Posterior cingulate gyrus (tissue), 11 donors: Measurements from ENCODE around the gene SYT6.

ENCODE experiments used
- DNase-seq, 10 donors: peaks; one replicate each; pipeline versions ENCODE4 v3.0.0 to v3.0.0-alpha.2; 2020 to 2021; ENCODE audit warnings: mixed read lengths in 3 of 10
- intact Hi-C: fragments of 100-400 bp; cut with DNase I; formaldehyde crosslinking; loops from one replicate; pipeline ENCODE4 v1.15.1; 2023

The SYT6 gene

DNA sequence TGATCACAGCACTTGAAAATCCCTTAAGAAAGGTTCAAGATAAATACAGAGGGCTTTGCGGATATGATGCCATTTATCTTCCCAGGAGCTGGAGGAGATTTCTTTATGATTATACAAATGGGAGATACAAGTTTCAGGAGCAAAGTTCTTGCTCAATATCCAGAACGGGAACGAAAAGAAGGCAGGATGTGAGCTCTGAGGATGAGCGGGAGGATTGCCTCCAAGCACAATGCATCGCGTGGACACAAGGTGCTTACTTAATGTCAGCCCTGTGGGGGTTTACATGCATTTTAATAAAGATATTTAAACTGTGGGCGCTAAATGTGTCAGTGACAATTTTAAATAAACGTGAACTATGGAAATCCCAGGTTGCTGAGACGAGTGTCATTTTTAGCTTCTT lies 59.0 kb downstream of the SYT6 start:
- DNase-seq, result no peak
- intact Hi-C loops, result no loop called here

DNA sequence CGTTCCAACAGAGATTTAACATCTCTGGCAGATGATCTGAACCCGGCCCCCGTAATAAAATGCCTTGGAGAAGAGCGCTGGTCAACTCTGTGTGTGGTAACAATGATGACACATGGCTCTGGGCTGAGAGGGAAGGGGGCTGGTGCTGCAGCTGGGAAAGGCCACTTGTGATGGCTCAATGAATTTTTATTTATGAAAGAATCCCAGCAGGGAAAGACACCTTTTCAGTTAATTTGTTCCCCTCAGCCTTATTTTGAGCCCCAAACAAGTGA lies 59.4 kb downstream of the SYT6 start:
- no peak for DNase-seq
- intact Hi-C loops, result no loop called here

DNA sequence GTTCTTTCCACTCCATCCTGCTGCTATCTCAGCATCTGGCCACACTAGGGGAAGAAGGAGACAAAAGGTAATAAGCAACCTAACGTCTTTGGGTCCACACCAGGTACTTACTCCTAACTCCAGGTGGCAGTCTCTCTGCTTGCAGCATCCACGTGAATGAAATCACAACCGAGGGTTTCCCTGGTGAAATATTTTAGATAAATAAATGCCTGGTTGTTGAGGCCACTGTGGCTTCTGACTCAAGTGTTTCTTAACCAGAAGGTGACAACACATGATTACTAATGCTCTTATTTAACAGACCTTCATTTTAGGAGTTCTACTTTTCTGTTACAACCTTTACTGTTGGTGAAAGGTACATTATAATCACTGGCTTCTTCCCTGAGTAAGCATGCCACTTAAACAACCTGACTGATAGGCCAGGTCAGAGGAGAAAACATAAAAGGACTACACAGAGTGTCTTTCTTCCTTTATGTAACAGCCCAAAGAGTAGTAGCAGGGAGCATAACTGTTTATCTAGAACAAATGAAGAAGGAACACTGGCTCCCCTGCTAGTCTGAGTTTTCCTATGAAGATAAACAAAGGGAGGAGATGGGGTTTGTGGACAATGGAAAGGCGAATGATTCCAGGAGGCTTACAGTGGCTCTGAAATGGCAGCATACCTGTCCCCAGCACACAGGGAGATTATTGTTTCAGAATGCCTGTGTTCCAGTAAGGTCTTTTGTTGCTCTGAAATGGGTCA lies 59.9 kb downstream of the SYT6 start:
- intact Hi-C loops, result no loop called here
- no peak for DNase-seq

DNA sequence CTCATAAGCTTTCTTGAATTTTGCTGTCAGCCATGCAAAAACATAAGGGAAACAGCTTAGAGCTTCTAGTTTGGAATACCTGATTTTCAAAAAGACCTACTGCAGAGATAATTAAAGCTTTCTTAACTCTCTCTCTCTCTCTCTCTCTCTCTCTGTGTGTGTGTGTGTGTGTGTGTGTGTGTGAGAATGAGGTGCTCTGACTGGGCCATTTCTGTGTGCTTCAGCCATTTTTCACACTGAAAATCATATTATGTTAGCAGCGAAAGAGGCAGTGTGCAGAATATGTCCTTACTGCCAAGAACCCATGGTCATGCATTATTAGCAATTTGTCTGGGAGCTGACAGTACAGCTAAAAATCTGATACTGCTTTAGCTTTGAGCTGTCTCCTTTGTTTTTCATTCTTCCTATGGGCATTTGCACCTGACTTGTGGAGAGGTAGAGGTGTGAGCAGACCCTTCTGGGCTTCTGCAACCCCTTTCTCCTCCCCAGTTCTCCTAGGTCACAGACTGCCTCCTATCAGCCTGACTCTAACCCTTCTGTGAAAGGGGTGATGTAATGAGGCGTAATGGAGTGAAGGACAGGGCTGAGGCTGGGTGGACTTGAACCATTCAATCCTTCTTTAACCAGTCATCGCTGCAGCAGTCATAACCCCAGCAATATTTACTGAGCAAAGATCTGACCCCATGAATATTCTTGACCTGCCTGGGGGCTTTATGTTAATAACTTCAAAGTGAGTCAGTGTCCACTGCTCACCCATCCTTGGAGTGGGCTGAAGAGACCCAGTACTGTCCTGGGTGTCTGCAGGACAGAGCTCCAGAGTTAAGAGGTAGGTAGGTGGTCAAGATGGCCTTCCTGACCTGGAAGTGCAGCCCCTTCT lies 61.2 kb downstream of the SYT6 start:
- DNase-seq, result no peak
- intact Hi-C loops, result no loop called here

DNA sequence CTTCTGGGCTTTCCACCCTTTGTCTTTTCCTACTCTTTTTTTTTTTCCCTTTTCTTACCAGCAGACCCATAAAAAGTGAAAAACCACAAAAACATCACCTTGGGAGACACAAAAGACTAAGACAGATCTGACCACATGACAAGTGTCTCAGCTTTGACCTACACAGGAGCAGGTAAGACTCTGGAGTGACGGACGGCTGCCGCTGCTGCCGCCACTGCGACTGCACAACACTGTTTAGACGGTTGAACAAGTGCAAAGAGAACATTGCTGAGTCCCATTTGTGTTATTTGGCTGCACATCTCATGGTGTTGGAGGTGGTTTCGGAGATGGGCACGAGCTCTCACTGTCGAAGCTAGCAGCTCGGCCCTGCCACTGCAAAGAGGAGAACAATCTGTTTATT lies 62.0 kb downstream of the SYT6 start:
- no peak for DNase-seq
- intact Hi-C loops, result no loop called here

DNA sequence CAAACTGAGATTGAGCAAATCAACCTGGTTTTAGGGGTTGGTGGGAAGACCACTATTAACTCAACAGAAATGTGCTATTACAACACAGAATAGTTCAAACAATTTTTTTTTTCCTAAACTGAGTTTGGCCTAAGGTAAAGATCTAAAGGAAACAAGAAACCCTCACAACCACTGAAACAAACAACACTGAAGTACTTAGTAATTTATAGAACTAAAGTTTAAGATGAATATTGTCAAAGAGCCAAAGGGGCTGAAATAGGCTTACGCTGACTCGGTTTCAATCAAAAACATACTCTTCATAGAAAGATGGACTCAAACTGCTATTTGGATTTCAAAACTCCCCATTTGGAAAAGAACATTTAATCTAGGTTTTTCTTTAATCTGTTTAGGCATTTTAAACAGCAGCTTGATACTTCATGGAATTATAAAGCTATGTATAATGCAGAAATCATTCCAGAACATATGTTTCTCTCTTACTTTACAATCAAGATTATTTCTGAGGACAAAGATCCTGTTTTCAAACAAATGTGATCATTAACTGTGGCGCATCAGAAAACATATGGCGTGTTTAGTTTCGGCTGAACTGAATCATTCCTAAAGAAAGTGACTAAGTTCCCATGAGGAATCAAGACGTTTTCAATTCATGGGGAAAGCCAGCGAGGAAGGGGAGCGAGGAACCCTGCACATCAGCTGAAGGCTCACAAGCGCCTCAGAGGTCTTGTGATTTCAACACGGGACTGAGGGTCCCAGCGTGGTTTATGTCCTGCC lies 62.7 kb downstream of the SYT6 start:
- intact Hi-C loops, result no loop called here
- no peak for DNase-seq

DNA sequence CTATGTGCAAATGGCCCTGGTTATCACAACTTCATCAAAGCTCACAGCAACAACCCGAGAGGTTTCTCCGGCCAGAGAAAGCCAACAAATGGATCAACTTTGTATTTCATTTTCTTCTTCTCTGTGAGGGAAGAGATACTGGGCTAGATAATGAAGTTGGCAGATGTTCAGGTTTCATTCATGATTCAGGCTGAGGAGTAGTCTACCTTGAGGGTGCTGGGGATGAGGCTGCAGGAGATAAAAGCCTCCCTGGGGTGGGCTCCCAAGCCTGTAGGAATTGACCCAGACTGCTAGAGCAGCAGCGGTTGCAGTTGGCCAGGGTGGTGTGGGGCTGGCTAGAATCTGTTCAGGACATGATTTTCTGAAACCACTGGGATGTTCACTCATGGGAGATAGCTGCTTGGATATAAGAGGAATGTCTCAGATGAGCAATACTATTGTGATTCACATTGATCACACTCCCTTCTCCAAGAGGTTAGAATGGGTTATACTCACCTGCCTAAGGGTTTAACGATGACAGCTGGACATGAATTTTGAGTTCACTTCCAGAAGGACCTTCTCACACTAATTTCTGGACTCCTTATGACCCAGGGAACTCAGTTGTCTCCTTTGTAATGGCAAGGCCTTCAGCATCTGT lies 64.0 kb downstream of the SYT6 start:
- intact Hi-C loops, result no loop called here
- no peak for DNase-seq

DNA sequence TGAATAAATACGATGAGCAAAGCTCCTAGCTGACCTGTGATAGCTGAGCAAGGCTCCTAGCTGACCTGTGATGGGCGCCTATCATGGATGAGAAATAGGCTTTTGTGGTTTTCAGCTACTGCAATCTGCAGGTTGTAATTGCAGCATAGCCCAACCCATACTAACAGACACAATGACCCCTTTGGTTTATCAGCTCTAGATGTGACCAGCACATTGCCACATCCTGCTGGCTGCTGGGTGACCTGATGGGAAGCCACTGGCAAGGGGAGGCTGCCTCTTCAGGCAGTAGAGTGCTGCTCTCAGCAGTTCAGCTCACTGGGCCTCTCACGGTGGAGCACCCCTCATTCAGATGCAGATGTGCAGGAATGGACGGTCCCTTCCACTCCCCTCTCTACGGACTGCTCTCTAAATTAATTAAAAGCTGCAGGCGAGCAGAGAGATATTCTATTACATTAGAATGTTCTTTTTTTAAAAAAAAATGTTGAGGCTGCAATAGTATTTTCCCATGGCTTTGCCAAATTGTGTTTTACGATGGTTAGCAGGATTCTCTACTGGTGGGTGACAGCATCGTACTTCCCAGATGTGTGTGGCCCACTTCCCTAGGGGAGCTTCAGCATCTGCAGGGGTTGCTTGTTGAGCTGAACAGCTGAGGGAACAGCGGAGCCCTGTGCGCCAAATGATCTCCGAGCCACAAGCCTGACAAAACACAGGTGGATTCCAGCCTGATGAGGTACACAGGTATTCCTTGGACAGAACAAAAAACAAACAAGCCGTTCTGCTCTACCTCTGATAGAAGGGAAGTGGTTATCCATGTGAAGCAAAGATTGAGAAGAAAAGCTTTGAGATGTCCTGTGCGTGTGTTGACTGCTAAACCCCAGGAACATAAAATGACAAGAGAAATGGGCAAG lies 65.0 kb downstream of the SYT6 start:
- DNase-seq, result no peak
- intact Hi-C loops, result no loop called here

DNA sequence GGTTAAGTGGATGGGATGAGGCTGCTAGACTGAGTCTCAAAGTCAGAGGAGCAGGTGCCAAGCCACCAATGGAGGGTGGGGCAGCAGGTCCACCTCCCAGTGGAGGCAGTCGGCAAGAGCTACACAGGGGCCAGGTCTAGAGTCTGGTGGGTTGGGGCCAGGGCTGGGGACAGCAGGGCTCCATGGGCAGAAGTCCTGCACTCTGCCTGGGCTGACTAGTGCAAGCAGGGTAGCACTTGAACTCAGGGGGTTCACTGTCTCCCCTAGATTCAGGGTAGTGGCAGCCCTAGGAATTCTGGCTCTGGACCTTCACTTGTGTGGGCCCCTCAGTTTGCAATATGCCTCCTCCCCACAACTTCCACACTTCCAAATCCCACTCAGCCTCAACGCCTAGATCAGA lies 66.2 kb downstream of the SYT6 start:
- intact Hi-C loops, result no loop called here

DNA sequence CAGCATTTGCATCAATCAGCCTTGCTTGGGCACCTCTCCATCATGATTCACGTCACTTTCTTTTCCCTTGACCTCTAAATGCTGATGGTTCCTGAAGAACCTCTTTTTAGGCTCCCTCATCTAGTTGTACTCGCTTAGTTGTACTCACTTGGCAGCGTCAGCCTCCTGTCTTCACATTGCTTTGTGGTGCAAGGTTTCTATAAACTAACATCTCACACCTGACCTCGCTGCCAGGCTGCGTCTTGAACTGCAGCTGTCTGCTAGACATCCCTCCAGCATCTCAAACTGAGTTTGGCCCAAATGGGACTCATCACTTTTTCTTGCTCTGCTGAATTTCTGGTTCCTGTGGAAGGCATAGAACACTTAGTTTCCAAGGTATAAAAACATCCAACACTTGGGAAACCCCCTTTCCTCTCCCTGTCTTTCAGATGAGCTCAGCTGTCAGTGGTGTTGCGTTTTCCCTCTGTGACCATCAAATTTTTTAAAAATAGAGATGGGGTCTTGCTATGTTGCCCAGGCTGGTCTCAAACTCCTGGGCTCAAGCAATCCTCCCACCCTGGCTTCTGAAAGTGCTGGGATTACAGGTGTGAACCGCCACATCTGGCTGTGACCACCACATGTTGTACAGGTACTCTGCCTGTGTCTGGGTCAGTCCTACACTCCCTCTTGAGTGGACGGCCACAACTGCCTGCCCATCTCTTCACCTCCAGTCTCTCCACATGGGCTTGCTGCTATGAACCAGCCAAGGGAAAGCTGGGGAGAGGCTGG lies 66.9 kb downstream of the SYT6 start:
- intact Hi-C loops, result no loop called here
- no peak for DNase-seq

More for the DNA sequence above, 66.2 kb downstream of the SYT6 start:
- DNase-seq, result no peak

DNA sequence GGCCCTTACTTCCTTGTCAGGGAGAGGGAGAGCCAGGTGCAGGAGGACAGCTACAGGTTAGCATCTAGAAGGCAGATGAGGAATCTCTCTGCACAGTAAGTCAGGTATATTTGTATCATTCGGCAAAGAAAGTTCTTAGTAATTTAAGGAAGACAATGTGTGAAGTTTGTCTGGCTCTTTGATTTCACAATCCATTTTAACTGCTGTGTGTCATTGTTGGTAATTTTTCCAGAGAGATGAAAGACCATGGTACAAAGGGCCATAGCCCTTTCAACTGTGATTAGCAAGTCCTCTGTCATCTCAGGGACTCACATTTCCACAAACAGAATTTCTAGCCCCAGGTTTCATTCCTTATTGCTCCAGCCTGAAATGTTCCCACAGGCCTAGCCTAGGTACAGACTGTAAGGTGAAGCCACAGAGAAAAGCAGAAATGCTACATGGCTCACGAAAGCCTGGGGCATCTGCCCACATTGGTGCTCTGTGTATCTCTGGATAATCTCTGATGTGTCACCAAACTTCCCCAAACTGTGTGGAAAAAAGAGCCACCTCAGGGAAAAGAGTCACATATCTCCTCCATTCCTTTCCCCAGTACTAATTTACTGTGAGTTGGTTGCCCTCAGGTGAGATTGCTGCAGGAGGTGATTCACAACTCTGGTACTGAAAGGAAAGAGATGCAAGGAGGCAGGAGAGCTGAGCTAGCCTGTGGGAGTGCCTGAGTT lies 70.6 kb downstream of the SYT6 start:
- no peak for DNase-seq
- intact Hi-C loops, result no loop called here

DNA sequence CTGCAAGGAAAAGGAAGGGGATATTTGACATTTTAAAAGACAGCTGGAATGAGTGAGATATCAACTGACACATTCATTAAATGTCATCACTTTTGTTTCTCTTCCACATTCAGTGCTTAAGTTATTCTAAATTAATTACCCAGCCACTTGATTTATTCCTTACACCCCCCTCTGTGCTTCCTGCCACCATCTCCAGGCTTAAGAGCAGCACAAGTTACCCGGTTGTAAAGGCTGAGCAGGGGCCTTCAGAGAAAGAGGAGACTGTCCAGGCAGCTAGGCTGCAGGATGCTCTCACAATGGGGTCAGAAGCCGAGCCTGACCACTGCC lies 71.4 kb downstream of the SYT6 start:
- intact Hi-C loops, result no loop called here
- DNase-seq, result no peak

DNA sequence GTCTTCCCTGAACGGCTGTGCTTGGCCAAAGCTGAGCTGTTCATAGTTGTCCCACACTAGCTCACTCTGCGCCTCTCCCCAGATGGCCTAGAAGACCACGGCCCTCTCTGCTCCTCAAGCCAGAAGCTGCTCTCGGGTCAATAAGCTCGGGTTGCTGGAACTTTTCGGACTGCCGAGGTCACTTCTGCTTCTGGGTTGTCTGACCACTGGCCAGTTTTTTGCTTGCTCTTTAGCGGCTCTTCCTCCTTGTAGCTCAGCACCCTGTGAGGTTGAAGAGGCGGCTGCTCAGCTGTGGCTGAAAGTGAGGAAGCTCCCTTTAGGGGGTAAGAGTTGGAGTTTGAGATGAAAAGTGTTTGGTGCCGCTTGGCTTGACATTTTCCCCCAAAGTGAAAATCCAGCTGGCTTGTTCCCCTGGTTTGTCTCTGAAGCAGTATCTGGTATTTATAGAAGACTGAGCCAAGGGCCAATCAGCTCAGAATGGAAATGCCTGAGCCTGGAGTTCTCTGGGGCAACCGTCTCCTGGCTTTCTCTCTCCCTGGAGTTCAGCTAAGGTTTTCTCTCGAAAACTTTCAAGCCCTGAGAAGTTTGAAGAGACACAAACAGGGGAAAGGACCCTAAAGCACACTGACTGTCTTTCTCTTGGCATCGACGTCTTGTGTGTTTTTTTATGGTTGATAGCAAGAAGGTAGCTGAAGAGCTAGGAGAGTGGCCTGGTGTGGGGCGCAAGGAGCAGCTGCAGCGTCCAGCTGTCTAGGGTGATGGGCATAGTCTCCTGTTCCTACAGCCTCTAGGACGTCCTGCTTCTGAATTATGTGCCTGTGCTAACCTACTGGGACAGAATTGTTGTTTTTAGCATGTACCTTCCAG lies 72.0 kb downstream of the SYT6 start:
- DNase-seq, result peak in 3 of 10 donors; percentile 5 to 86 (median 14)
- intact Hi-C loops, result no loop called here

DNA sequence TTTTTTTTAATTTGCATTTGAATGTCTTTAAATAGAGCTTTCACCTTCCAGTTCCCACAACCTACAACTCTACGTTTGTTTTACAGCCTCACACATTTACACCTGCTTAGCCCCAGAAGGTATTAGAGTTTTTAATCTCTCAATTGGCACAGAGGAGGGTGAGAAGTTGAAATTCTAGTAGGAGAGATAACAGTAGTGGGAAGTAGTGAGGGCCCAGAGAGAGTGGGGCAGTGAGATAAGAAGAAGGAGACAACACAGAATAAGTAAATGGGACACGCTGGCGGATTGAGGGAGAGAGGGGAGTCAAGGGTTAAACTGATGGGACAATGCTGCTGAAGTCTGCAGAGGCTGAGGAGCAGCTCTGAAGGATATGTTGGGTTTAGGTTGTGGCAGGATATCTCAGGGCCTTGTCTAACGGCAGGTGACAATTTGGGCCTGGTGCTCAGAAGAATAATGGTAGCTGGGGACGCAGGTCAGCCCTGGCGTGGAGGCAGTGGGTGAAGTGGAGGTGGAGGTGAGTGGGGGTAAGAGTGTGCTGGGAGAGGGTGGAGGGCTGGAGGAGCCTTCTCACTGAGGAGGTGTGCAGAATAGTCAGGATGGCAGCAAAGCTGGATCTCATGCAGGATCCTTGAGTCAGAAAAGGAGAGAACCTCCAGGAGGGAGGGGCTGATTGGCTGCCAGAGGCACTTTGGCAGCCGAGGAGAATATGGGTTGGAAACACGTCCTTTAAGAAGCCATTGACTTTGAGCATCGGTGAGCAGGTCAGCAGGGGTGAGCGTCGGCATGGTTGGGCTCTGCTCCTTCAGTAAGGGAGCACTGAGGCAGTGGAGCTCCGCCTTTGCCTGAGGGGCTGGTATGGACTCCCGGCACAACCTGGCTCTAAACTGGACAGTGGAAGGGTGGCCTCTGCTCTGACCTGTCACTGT lies 72.9 kb downstream of the SYT6 start:
- no peak for DNase-seq
- intact Hi-C loops, result no loop called here

DNA sequence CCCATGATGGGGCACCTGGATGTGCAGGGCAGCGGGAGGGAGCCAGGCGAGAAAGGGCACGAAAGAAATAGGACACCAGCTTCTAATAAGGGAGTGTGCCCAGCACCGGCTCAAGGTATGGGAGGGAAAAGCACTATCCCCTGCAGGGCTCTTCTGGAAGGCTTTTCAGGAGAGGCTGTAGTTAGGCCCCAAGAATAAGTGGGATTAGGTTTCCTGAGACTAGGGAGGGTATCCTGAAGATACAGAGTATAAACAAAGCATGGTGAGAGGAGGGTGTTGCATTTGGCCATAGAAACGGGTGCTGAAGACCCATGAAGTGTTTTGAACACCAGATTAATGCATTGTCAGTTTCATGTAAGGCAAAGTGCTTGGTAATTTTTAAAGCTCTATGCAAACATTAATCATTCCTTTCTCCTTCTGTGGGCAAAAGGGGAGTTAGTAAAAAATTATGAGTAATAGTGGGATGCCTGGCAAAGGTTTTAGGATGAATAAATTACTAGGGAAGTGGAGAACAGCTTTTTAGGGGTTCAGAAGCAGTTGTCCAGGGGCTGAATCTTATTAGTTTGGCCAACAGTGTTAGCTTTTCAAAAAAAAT lies 74.0 kb downstream of the SYT6 start:
- intact Hi-C loops, result no loop called here
- DNase-seq, result no peak

DNA sequence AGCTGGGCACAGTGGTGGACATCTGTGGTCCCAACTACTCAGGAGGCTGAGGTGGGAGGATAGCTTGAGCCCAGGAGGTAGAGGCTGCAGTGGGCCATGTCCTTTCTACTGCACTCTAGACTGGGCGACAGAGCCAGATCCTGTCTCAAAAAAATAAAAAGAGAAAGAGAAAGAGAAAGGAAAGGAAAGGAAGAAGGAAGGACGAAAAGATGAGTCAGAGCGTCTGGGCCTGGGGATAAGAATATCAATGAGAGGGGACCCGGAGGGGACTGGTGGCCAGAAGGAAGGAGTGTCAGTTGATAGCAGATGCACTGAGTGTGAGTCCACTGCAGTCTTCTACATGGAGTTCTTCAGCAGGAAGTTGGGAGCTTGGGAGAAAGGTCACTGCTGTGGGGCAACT lies 75.6 kb downstream of the SYT6 start:
- no peak for DNase-seq
- intact Hi-C loops, result no loop called here
